DND-41 (cell line): ENCODE measurements around the gene CEP57L1.

Experiments
- ATAC-seq: fragments of 200-7000 bp; cut with Tn5 transposase; 3 replicates; pipeline ENCODE4 v1.9.1; 2021; ENCODE audit warnings: low read depth; ENCODE audit not compliant: insufficient read depth
- DNase-seq: peaks from one replicate; pipeline ENCODE4 v3.0.0-alpha.2; 2020
- H2AFZ ChIP-seq: 2 replicates; pipeline ENCODE4 v1.6.0; 2012; ENCODE audit warnings: low read depth, low read length
- H3K27ac ChIP-seq: 2 replicates; pipeline ENCODE4 v1.5.1; 2012; ENCODE audit warnings: low read length, inconsistent platforms
- H3K27me3 ChIP-seq: fragments of 200-600 bp; sonication (generic); 2 replicates; pipeline ENCODE4 v1.6.0; 2012; ENCODE audit warnings: low read length, mild to moderate bottlenecking, inconsistent platforms; ENCODE audit not compliant: insufficient read depth, poor library complexity
- H3K36me3 ChIP-seq: 2 replicates; pipeline ENCODE4 v1.5.1; 2012; ENCODE audit warnings: low read length, inconsistent platforms; ENCODE audit not compliant: insufficient read depth
- H3K4me1 ChIP-seq: 2 replicates; pipeline ENCODE4 v1.5.1; 2012; ENCODE audit warnings: mild to moderate bottlenecking, low read length; ENCODE audit not compliant: insufficient read depth
- H3K4me2 ChIP-seq: 2 replicates; pipeline ENCODE4 v1.6.0; 2012; ENCODE audit warnings: mild to moderate bottlenecking, moderate library complexity, low read length, inconsistent platforms; ENCODE audit not compliant: insufficient read depth
- H3K4me3 ChIP-seq, 2 experiments: fragments of 200-600 bp in 1 of 2; shearing (Covaris generic) in 1 of 2; 2 replicates each; pipeline ENCODE4 v1.5.1; 2012 to 2016; ENCODE audit warnings: inconsistent platforms in 2 of 2, low read length in 2 of 2, mild to moderate bottlenecking in 2 of 2, low read depth in 1 of 2, moderate library complexity in 1 of 2
- H3K79me2 ChIP-seq: 2 replicates; pipeline ENCODE4 v1.6.0; 2012; ENCODE audit warnings: low read length, inconsistent platforms; ENCODE audit not compliant: insufficient read depth
- H3K9ac ChIP-seq: 2 replicates; pipeline ENCODE4 v1.6.0; 2012; ENCODE audit warnings: low read depth, mild to moderate bottlenecking, inconsistent platforms, low read length, moderate library complexity
- H3K9me3 ChIP-seq: 2 replicates; pipeline ENCODE4 v1.5.1; 2012; ENCODE audit warnings: low read length, moderate library complexity, mild to moderate bottlenecking, inconsistent platforms; ENCODE audit not compliant: insufficient read depth, severe bottlenecking
- H4K20me1 ChIP-seq: 2 replicates; pipeline ENCODE4 v1.6.0; 2012; ENCODE audit warnings: low read length; ENCODE audit not compliant: insufficient read depth
- EZH2 ChIP-seq: IDR thresholded peaks from 3 replicates; pipeline ENCODE4 v1.6.1; 2012; ENCODE audit warnings: borderline replicate concordance, low read depth, mild to moderate bottlenecking, moderate library complexity, low read length, inconsistent platforms; ENCODE audit not compliant: severe bottlenecking
- TF ChIP-seq, protein P1 (sequence below): IDR thresholded peaks from 2 replicates; pipeline ENCODE4 v1.5.1; 2012; ENCODE audit warnings: borderline replicate concordance, low read length, moderate library complexity, mild to moderate bottlenecking; ENCODE audit not compliant: poor library complexity, severe bottlenecking; ENCODE audit errors: extremely low read depth

CEP57L1 gene

DNA sequence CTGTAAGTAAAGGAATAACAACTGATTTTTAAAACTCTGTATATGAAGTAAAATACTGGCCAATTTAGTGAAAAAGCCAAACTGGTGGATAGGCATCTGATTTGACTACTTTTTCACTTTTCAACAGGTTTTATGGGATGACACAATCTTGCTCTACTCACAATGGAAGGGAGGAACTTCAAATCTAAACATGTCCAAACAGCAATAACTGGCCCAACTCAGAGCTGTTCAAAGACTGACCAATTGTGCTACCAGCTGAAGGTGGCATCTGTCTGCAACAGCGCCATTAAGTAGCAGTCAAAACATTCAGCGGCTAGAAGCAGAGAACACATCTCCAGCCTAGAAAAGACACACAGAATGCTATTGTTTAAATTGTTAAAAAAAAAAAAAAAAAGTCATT lies 45.3 kb upstream of the CEP57L1 start:
- no peak overlapping the region for H3K4me3 ChIP-seq
- ATAC-seq, result no peak
- DNase-seq, result no peak
- no peak overlapping the region for H3K4me2 ChIP-seq
- TF ChIP-seq EZH2, result no peak
- TF ChIP-seq, protein P1, sequence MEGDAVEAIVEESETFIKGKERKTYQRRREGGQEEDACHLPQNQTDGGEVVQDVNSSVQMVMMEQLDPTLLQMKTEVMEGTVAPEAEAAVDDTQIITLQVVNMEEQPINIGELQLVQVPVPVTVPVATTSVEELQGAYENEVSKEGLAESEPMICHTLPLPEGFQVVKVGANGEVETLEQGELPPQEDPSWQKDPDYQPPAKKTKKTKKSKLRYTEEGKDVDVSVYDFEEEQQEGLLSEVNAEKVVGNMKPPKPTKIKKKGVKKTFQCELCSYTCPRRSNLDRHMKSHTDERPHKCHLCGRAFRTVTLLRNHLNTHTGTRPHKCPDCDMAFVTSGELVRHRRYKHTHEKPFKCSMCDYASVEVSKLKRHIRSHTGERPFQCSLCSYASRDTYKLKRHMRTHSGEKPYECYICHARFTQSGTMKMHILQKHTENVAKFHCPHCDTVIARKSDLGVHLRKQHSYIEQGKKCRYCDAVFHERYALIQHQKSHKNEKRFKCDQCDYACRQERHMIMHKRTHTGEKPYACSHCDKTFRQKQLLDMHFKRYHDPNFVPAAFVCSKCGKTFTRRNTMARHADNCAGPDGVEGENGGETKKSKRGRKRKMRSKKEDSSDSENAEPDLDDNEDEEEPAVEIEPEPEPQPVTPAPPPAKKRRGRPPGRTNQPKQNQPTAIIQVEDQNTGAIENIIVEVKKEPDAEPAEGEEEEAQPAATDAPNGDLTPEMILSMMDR, result no peak
- H3K27me3 ChIP-seq, result no peaks in the 10 kb centered on the region
- no peak overlapping the region for H3K27ac ChIP-seq
- no peaks in the 10 kb centered on the region for H3K36me3 ChIP-seq
- no peak overlapping the region for H3K9ac ChIP-seq
- H2AFZ ChIP-seq, result no peak overlapping the region
- no peaks in the 10 kb centered on the region for H3K79me2 ChIP-seq
- no peaks in the 10 kb centered on the region for H4K20me1 ChIP-seq
- H3K9me3 ChIP-seq, result no peaks in the 10 kb centered on the region
- H3K4me1 ChIP-seq, result no peaks in the 10 kb centered on the region

DNA sequence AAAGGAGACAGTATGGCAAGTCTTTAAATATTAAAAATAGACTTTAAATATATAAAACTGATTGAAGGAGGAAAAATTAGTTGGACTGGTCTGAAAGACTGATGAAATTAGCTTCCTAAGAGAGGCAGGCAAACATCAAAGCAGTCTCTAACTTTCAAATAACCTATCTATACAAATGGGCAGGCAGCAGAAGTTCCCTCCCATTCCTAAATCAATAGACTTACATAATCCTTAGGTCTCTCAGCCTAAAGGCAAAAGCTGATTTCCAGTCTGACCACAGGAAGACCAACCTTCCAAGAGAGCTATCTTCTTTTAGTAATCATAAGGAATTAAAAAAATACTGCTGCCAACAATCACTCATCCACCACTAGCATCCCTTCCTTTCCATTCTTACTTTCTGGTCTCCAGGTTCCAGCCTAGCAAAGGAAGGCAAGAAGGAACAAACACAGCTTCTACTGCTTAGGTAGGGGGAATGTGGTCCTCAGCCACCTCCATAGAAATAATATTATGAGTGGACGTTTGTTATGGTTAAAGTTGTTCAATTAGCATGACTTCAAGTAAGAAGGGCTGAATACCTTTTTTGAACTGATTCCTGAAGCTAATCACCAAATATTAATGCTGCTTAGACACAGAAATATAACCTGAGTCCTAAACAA lies 44.7 kb upstream of the CEP57L1 start:
- no peaks in the 10 kb centered on the region for H3K27me3 ChIP-seq
- H3K9me3 ChIP-seq, result no peaks in the 10 kb centered on the region
- H3K36me3 ChIP-seq, result no peaks in the 10 kb centered on the region
- ATAC-seq (no peak), DNase-seq (no peak)
- no peak overlapping the region for H3K9ac ChIP-seq
- no peak overlapping the region for H3K4me2 ChIP-seq
- no peak overlapping the region for H2AFZ ChIP-seq
- H3K4me1 ChIP-seq, result no peaks in the 10 kb centered on the region
- H3K27ac ChIP-seq, result no peak overlapping the region
- TF ChIP-seq, protein P1, result no peak
- TF ChIP-seq EZH2, result no peak
- H3K79me2 ChIP-seq, result no peaks in the 10 kb centered on the region
- H3K4me3 ChIP-seq, result no peak overlapping the region
- no peaks in the 10 kb centered on the region for H4K20me1 ChIP-seq

DNA sequence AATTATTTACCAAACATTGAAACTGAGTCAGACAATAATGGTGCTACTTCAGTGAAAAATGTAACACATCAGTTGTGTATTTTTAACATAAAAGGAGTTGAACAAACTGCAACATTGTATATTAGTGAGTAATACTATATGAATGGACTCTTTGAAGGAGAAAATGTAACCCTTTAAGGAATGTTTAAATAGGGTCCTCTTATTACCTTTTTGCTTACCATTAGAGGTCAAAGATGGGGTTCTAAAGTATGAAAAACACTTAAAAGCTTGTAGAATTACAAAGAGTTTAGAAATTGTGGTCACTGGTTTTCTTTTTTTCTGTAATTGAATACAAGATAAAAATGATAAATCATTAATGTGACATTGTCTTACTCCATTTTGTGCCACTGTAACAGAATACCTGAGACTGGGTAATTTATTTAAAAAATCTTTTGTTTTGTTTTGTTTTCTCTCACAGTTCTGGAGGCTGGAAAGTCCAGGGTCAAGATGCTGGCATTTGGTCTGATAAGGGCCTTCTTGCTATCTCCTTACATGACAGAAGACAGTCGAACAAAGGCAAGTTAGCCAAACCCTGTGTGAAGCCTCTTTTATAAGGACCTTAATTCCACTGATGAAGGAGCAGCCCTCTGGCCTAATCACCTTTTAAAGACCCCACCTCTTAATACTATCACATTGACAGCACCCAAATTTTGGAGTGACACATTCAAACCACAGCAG lies 43.8 kb upstream of the CEP57L1 start:
- Histone ChIP-seq H3K4me3 (no peak overlapping the region), H4K20me1 (no peaks in the 10 kb centered on the region), H3K36me3 (no peaks in the 10 kb centered on the region), H3K27ac (no peak overlapping the region), H3K4me2 (no peak overlapping the region), H3K9me3 (no peaks in the 10 kb centered on the region), H3K9ac (no peak overlapping the region), H3K4me1 (no peaks in the 10 kb centered on the region), H3K27me3 (no peaks in the 10 kb centered on the region), H3K79me2 (no peaks in the 10 kb centered on the region), H2AFZ (no peak overlapping the region)
- ATAC-seq, result no peak
- DNase-seq, result no peak
- TF ChIP-seq, protein P1, result no peak
- no peak for TF ChIP-seq EZH2
